Measurements from ENCODE around the gene FOSL2.

The FOSL2 gene

DNA sequence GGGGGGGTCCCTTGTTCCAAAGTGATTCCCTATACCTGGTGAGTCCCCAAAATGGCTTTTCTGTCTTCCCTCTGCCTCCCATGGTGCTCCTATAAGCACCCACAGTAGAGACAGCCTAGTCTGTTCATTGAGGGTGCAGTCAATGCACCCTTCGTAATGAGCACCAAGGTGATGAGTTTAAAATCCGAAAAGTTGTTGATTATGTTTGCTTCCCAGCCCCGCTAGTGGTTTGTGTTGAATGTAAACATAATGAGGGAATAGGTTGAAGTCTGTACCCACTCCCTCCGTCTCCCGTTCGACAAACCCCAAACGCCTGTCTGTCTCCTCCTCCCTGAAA, 2.3 kb downstream of the FOSL2 start:
- H2AFZ ChIP-seq (ENCODE audit: low read length) = no peak overlapping the region
- no peaks in the 10 kb centered on the region for H3K36me3 ChIP-seq (ENCODE audit: insufficient read depth, low read length)
- H3K79me2 ChIP-seq (ENCODE audit: insufficient read depth, low read length) = no peaks in the 10 kb centered on the region
- H3F3A ChIP-seq (ENCODE audit: insufficient read depth, low read length) = no peaks in the 10 kb centered on the region
- H3K27ac ChIP-seq (ENCODE audit: low read depth, low read length, poor library complexity, severe bottlenecking) = no peak overlapping the region
- no peaks in the 10 kb centered on the region for H3K27me3 ChIP-seq (ENCODE audit: insufficient read depth, low read length)
- no peak overlapping the region for H3K4me2 ChIP-seq (ENCODE audit: low read length)
- H3K9ac ChIP-seq (ENCODE audit: low read length) = no peak overlapping the region
- H3K9me3 ChIP-seq (ENCODE audit: low read length) = no peaks in the 10 kb centered on the region
- TF ChIP-seq, protein P1, sequence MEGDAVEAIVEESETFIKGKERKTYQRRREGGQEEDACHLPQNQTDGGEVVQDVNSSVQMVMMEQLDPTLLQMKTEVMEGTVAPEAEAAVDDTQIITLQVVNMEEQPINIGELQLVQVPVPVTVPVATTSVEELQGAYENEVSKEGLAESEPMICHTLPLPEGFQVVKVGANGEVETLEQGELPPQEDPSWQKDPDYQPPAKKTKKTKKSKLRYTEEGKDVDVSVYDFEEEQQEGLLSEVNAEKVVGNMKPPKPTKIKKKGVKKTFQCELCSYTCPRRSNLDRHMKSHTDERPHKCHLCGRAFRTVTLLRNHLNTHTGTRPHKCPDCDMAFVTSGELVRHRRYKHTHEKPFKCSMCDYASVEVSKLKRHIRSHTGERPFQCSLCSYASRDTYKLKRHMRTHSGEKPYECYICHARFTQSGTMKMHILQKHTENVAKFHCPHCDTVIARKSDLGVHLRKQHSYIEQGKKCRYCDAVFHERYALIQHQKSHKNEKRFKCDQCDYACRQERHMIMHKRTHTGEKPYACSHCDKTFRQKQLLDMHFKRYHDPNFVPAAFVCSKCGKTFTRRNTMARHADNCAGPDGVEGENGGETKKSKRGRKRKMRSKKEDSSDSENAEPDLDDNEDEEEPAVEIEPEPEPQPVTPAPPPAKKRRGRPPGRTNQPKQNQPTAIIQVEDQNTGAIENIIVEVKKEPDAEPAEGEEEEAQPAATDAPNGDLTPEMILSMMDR (IDR thresholded peaks at IDR 0.05; ENCODE audit: low read length) = no peak
- TF ChIP-seq EZH2 (IDR thresholded peaks at IDR 0.05; ENCODE audit: borderline replicate concordance, low read length) = no peak
- no peaks in the 10 kb centered on the region for H3K9me2 ChIP-seq (ENCODE audit: low read depth, low read length)
- H4K20me1 ChIP-seq (ENCODE audit: insufficient read depth, low read length) = no peaks in the 10 kb centered on the region
- peaks cover 11% of the 10 kb centered on the region for H3K4me1 ChIP-seq (ENCODE audit: insufficient read depth, low read length, severe bottlenecking)
- no peak overlapping the region for H3K4me3 ChIP-seq (ENCODE audit: low read depth, low read length, poor library complexity, severe bottlenecking)

DNA sequence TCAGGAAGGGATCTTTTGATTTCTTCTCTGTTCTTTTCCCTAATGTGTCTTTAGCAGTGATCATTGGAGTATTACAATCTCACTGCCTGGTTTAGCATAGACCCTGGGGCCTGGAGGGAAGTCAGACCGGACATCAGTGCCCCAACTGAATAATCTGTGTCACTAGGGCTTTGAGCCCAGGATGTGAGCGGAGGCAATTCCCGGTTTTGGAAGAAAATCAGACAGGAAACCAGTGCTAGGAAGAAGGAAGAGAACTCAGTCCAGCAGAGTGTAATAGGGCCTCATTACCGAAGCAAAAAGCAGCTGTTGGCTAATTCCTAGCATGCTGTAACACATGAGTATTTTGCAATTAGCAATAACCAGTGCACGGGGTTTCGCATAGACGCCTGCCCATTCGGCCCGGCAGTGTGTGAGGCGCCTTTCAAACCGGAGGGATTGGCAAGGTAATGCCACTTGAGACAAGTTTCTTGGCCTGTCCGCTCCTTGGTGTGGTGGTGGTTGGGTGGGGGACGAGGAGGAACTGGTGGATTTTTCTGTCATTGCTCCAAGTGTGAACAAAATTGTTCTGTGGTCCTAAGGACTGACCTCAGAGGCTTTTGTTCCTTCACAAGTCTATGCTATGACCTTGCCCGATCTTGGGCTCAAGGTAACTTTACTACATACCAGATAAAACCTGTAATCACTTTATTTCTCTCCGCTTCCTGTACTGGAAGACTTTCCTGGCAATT, 2.8 kb downstream of the FOSL2 start:
- Histone ChIP-seq H3K9me2 (ENCODE audit: low read depth, low read length) (no peaks in the 10 kb centered on the region), H3K4me2 (ENCODE audit: low read length) (no peak overlapping the region), H3K4me1 (ENCODE audit: insufficient read depth, low read length, severe bottlenecking) (peaks cover 11% of the 10 kb centered on the region), H3K4me3 (ENCODE audit: low read depth, low read length, poor library complexity, severe bottlenecking) (no peak overlapping the region), H4K20me1 (ENCODE audit: insufficient read depth, low read length) (no peaks in the 10 kb centered on the region), H3K27ac (ENCODE audit: low read depth, low read length, poor library complexity, severe bottlenecking) (no peak overlapping the region), H3F3A (ENCODE audit: insufficient read depth, low read length) (no peaks in the 10 kb centered on the region), H3K9me3 (ENCODE audit: low read length) (no peaks in the 10 kb centered on the region), H2AFZ (ENCODE audit: low read length) (no peak overlapping the region), H3K27me3 (ENCODE audit: insufficient read depth, low read length) (no peaks in the 10 kb centered on the region), H3K36me3 (ENCODE audit: insufficient read depth, low read length) (no peaks in the 10 kb centered on the region), H3K79me2 (ENCODE audit: insufficient read depth, low read length) (no peaks in the 10 kb centered on the region), H3K9ac (ENCODE audit: low read length) (no peak overlapping the region)
- TF ChIP-seq, protein P1 (IDR thresholded peaks at IDR 0.05; ENCODE audit: low read length) = no peak
- TF ChIP-seq EZH2 (IDR thresholded peaks at IDR 0.05; ENCODE audit: borderline replicate concordance, low read length) = no peak

DNA sequence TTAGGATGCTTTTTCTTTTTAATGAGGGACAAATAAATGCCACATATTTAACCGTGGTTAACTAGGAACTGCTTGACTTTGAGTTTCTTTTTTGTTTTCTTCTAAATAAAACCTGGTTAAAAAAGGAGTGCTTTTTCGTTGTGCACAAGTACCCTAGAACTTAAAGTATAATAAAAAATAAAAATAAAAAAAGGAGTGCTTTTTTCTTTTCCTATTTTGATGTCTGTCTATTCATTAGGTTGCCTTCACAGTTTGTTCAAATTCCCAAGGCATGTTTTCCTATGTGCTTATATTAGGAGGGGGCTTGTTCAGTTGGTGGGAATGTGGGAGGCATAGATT, 4.4 kb downstream of the FOSL2 start:
- Histone ChIP-seq H3K9me3 (ENCODE audit: low read length) (no peaks in the 10 kb centered on the region), H4K20me1 (ENCODE audit: insufficient read depth, low read length) (no peaks in the 10 kb centered on the region), H3K4me1 (ENCODE audit: insufficient read depth, low read length, severe bottlenecking) (no peaks in the 10 kb centered on the region), H3F3A (ENCODE audit: insufficient read depth, low read length) (no peaks in the 10 kb centered on the region), H3K4me2 (ENCODE audit: low read length) (no peak overlapping the region), H3K9ac (ENCODE audit: low read length) (no peak overlapping the region), H3K79me2 (ENCODE audit: insufficient read depth, low read length) (no peaks in the 10 kb centered on the region), H2AFZ (ENCODE audit: low read length) (no peak overlapping the region), H3K36me3 (ENCODE audit: insufficient read depth, low read length) (no peaks in the 10 kb centered on the region), H3K27me3 (ENCODE audit: insufficient read depth, low read length) (no peaks in the 10 kb centered on the region), H3K9me2 (ENCODE audit: low read depth, low read length) (no peaks in the 10 kb centered on the region), H3K4me3 (ENCODE audit: low read depth, low read length, poor library complexity, severe bottlenecking) (no peak overlapping the region), H3K27ac (ENCODE audit: low read depth, low read length, poor library complexity, severe bottlenecking) (no peak overlapping the region)
- no peak for TF ChIP-seq EZH2 (IDR thresholded peaks at IDR 0.05; ENCODE audit: borderline replicate concordance, low read length)
- TF ChIP-seq, protein P1 (IDR thresholded peaks at IDR 0.05; ENCODE audit: low read length) = no peak
